Stimulated activated CD8-positive, alpha-beta memory T cell treated with anti-CD3 and anti-CD28 coated beads, Interleukin-12 subunit alpha, Interleukin-12 subunit beta, amount 100 ng/mL, for 24 hours (primary cell): Measurements from ENCODE around the gene CCNDBP1.
"Not testable (repeated sequence)": the region's sequence is repeated elsewhere in the genome, so short reads cannot be mapped to it uniquely, and the experiment has no call there.

ENCODE experiments used
- DNase-seq: peaks from one replicate; pipeline ENCODE4 v3.0.0-alpha.2; 2020; ENCODE audit errors: extremely low read depth

CCNDBP1 gene

GRCh38 chr15:43194795-43195194 is 9.6 kb downstream of the CCNDBP1 start:
- DNase-seq: no peak

DNA sequence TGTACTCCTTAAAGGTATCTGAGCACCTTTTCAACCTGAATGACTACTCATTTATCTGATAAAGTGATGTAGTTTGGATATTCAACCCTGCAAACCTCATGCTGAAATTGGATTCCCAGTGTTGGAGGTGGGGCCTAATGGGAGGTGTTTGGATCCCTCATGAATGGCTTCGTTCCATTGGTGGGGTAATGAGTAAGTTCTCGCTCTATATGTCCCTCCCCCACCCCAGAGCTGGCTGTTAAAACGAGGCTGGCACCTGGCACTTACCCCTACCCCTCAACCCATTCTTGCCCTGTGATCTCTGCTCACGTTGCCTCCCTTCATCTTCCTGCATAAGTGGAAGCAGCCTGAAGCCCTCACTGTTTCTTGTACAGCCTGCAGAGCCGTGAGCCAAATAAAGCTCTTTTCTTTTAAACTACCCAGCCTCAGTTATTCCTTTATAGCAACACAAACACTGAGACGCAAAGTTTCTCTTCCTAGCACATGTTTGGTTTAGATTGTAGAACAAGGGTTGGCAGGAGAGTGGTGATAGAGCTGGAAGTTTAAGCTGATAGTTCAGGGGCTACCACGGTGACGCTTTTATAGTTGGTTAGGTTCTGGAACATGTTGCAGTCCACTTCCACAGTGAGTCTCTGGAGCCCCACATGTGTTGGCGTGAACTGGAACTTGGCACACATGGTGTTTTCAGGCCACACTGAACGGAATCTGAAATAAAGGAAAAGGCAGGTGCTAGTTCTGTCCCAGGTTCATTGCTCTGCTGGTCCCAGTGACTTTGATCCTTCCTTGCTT is 11.8 kb downstream of the CCNDBP1 start:
- DNase-seq: no peak

GRCh38 chr15:43197773-43198172 is 12.6 kb downstream of the CCNDBP1 start:
- DNase-seq: not testable (repeated sequence)

- DNase-seq: not testable (repeated sequence)
Observed at GRCh38 chr15:43198556-43198955, 13.4 kb downstream of the CCNDBP1 start.

GRCh38 chr15:43198992-43199391 is 13.8 kb downstream of the CCNDBP1 start:
- DNase-seq: no peak

GRCh38 chr15:43199945-43200488 is 14.8 kb downstream of the CCNDBP1 start:
- DNase-seq: no peak

- DNase-seq: no peak
Observed at GRCh38 chr15:43204016-43204901, 19.1 kb downstream of the CCNDBP1 start.

DNA sequence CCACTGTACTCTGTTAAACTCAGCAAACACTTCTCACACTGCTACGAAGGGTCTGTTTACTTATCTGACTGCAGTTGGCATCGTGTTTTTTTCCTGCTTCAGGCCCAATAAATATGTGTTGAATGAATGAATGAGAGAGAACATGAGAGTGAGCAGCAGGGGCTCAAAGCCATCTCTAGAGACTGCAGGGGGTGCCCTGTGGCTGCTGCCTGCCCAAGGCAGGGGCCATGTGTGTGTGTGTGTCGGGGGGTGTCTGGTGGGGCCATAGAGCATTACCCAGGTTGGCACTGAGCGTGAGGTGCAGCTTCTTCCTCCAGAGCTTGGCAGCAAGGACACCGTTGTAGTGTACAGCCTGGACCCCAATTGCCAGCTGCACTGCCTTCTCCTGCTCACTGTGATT is 20.9 kb downstream of the CCNDBP1 start:
- DNase-seq: no peak

DNA sequence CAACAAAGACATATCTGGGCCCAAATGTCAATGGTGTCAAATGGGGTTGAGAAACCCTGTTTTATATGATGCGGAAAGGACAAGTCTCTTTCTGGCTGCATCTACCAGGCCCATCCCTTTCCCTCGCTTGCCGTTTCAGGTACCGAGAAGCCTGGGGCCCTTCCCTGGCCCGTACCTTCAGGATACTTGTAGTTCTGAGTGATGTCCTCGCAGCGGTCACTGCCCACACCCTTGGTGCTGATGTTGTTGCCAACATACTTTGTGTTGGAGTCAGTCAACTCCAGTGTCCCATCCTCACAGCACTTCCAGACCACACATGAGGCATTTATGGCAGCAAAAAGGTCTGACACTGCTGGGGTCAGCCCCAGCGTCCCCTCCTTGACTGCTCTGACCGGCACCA is 21.8 kb downstream of the CCNDBP1 start:
- DNase-seq: no peak

DNA sequence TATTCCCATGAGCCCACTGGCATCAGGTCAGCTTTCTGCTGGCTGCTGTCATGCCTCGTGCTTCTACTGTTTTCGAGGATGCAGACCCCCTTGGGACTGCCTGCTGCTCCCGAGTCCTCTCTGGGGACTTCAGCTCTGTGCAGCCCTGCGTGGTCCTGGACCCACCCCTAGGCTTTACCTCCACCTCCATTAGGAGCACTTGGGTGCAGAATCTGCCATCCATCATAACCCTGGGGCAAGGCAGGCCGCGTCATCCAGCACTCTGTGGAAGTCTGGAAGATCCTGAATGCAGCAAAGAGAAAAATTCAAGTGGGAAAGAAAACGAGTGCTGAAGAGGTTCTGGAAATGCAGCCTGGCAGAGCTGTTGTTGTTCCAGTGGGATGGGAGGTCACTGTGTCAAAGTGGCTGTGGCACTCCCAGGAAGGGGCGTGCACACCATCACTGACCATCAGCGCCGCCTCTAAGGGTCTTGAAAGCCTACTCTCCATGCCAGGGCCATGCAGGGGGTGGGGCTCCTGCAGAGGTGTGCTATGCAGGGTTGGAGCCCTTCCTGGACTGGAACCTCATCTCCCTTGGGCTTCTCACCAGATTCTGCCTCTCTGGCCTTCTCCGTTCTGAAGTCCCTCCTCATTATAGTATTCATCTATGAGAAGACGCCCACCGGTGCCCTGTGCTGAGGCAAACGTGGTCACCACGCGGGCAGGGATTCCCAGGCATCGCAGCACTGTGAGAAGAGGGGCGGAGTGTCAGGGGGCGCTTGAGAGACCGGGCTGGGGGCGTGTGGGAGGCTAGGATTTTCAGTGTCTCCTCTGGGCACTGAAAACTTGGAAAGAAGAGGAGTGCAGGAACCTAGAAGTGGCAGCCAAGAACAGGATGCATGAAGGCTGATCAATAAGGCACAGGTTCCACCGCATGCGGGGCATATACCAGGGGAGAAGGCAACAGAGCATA is 23.1 kb downstream of the CCNDBP1 start:
- no peak for DNase-seq

DNA sequence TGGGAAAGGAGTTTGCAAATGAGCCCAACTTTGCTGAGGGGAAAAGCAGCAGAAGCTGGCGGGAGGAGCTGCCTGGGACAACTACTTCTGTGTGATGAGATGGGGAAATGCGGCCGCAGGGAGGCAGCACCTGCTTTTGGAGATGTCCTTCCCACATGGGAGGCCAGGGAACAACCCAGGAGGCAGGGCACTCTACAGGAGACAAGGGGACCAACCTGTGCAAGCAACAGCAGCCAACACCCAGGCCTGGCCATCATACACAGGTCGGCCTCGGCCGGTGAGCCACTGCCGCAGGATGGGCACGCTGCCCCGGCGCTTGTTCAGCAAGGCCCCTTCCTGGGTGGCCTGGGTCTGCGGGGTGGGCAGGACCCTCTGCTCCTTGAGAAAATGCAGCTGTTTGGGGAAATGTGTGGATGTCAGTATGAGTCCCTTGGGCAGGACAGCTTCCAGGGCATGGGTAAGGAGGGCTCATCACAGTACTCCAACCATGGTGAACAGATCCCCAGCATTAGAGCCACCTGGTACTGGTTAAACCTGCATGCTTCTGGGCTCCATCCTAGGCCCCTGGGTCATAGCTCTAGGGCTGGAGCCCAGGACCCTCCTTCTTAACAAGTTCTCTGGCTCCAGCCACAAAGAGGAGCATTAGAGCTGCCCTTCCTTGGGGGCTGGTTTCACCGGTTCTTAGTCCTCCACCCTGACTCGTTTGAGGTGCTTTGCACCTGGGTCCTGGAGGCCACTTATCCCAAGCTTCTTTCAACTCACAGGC is 24.0 kb downstream of the CCNDBP1 start:
- no peak for DNase-seq

DNA sequence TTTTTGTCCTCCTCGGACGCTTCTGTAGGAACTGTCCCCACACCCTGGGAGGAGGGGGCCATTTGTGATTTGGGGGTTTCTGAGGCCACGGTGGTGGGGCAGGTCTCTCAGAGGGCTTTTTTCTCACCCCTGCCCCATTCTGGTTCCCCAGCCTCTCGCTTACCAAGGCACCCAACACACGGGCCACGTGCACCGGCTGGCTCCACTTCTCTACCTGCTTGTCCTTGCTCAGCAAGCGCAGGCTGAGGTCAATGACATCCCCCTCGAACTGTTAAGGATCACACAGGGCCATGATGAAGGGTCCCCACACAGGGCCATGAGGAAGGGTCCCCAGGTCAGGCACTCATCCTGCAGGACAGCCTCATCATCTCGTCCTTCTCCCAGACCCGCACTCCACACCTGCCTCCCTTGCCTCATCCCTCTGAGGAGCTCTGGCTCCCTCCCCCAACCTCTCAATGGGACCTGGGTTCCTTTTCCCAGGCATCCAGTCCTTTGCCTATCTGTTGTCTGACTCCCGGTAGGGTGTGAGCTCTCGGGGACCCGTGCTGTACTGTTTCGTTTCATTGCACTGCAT is 25.1 kb downstream of the CCNDBP1 start:
- DNase-seq: no peak

- no peak for DNase-seq
Observed at GRCh38 chr15:43210807-43211206, 25.6 kb downstream of the CCNDBP1 start.

GRCh38 chr15:43211224-43211735 is 26.1 kb downstream of the CCNDBP1 start:
- no peak for DNase-seq

GRCh38 chr15:43212299-43212698 is 27.1 kb downstream of the CCNDBP1 start:
- no peak for DNase-seq

DNA sequence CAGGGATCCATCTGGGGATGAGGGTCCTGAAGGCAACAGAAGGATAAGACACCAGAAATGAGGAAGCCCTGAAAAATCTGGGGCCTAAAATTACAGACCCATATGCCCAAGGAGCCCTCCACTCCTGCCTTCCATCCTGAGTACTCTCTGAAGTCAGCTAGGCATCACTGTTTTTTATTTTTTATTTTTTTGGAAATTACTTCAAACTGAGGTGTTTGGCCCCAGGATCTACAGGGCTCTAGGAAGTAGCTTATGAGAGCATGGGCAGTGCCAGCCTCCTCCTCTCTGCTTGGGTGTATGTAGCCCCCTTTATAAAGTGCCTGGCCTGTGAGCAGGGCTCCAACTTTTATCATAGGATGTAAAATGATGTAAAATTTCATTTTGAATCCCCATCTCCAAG is 27.7 kb downstream of the CCNDBP1 start:
- no peak for DNase-seq

GRCh38 chr15:43213466-43213865 is 28.3 kb downstream of the CCNDBP1 start:
- no peak for DNase-seq

GRCh38 chr15:43214169-43214568 is 29.0 kb downstream of the CCNDBP1 start:
- DNase-seq: no peak

DNA sequence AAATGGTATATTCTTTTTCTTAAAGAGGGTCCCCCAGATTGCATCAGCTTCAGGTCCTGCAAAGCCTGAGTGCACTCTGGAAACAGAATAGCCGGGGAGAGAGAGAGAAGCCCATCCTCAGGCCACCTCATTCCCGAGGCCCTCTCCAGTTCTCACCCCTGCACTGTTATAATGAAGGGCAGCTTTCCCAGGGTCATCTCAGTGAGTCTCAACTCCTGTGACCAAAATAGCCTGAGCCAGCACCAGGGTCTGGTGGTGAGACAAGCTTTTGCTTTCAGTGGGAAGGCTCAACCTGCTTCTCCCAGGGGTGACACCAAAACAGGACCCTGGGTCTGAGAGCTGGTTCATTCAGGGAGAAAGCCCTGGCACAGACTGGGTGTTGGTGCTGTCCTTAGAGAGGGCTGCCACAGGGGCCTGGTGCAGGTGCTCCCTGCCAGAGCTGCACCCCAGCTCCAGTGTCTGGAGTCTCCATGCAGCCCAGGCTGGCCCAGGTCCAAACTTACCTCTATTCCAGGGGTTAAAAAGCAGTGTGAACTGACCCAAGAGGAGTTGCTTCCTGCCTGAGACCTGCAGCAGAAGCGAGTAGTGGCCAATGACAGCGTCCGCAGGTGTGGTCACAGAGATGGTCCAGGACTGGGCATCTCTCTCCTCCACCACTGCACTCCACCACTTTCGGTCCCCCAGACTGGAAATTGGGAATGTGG is 29.5 kb downstream of the CCNDBP1 start:
- no peak for DNase-seq

GRCh38 chr15:43215961-43216360 is 30.8 kb downstream of the CCNDBP1 start:
- no peak for DNase-seq
